Neural cell (in vitro differentiated cells): Measurements from ENCODE around the gene C17orf50.

Source experiments
- CTCF ChIP-seq: fragments of 450-650 bp; IDR thresholded peaks from 2 replicates; pipeline ENCODE4 v1.5.1; 2014; ENCODE audit warnings: antibody characterized with exemption, mild to moderate bottlenecking, moderate library complexity; ENCODE audit not compliant: poor library complexity, severe bottlenecking
- EP300 ChIP-seq: fragments of 450-650 bp; conservative IDR thresholded peaks from 2 replicates; pipeline ENCODE4 v1.6.1; 2014; ENCODE audit warnings: antibody characterized with exemption, mild to moderate bottlenecking, moderate library complexity; ENCODE audit not compliant: poor library complexity, severe bottlenecking
- EZH2 ChIP-seq: fragments of 200-600, 300-800 bp; shearing (Covaris generic), sonication (generic); IDR thresholded peaks from 2 replicates; pipeline ENCODE4 v1.6.1; 2014; ENCODE audit warnings: antibody characterized with exemption, low read length, borderline replicate concordance, mild to moderate bottlenecking; ENCODE audit not compliant: insufficient read depth, poor library complexity, severe bottlenecking
- MXI1 ChIP-seq: fragments of 450-650 bp; conservative IDR thresholded peaks from 2 replicates; pipeline ENCODE4 v1.6.1; 2014; ENCODE audit warnings: antibody characterized with exemption, mild to moderate bottlenecking; ENCODE audit not compliant: poor library complexity, severe bottlenecking
- POLR2AphosphoS5 ChIP-seq: IDR thresholded peaks from 2 replicates; pipeline ENCODE4 v1.6.1; 2012
- RAD21 ChIP-seq: fragments of 450-650 bp; conservative IDR thresholded peaks from 2 replicates; pipeline ENCODE4 v1.6.1; 2014; ENCODE audit warnings: antibody characterized with exemption, mild to moderate bottlenecking, moderate library complexity
- REST ChIP-seq: IDR thresholded peaks from 2 replicates; pipeline ENCODE4 v1.6.1; 2012; ENCODE audit warnings: borderline replicate concordance
- TAF1 ChIP-seq: IDR thresholded peaks from 2 replicates; pipeline ENCODE4 v1.6.1; 2012; ENCODE audit warnings: low read depth

- no peak for TF ChIP-seq EP300
- no peak for TF ChIP-seq CTCF
- no peak for TF ChIP-seq RAD21
- no peak for TF ChIP-seq EZH2
- no peak for TF ChIP-seq TAF1
- TF ChIP-seq POLR2AphosphoS5, result no peak
- no peak for TF ChIP-seq REST
- TF ChIP-seq MXI1, result no peak
These were observed 37.0 kb upstream of the C17orf50 start for GRCh38 chr17:35723735-35724134.
